HG03066 (cell line): Measurements from ENCODE around the gene TBX3.

Experiments used
- ATAC-seq: cut with Tn5 transposase; IDR thresholded peaks from one replicate; pipeline ENCODE4 v1.9.1; 2021; ENCODE audit warnings: low read depth; ENCODE audit not compliant: unreplicated experiment

Gene TBX3

GRCh38 chr12:114636723-114637480 lies 47.1 kb downstream of the TBX3 start:
- no peak for ATAC-seq

GRCh38 chr12:114631242-114631641 lies 52.7 kb downstream of the TBX3 start:
- no peak for ATAC-seq

GRCh38 chr12:114628199-114628598 lies 55.8 kb downstream of the TBX3 start:
- ATAC-seq = no peak

GRCh38 chr12:114627393-114627792 lies 56.6 kb downstream of the TBX3 start:
- ATAC-seq = no peak

GRCh38 chr12:114625294-114625851 lies 58.6 kb downstream of the TBX3 start:
- no peak for ATAC-seq

- no peak for ATAC-seq
Measured at GRCh38 chr12:114623737-114624136, 60.2 kb downstream of the TBX3 start.
